NT2/D1 (cell line): ENCODE measurements around the gene MAPK14.

ENCODE experiments used
- DNase-seq: peaks from one replicate; pipeline ENCODE4 v3.0.0-alpha.2; 2011; ENCODE audit warnings: low read depth, low spot score
- H3K27me3 ChIP-seq: 2 replicates; pipeline ENCODE4 v1.6.0; 2011; ENCODE audit warnings: mild to moderate bottlenecking; ENCODE audit not compliant: insufficient read length, insufficient read depth
- H3K36me3 ChIP-seq: 2 replicates; pipeline ENCODE4 v1.6.1; 2011; ENCODE audit warnings: mild to moderate bottlenecking, low read length, mixed read lengths; ENCODE audit not compliant: insufficient read depth, insufficient read length
- H3K4me1 ChIP-seq: 2 replicates; pipeline ENCODE4 v1.5.1; 2011; ENCODE audit not compliant: insufficient read depth, insufficient read length
- H3K4me3 ChIP-seq: 2 replicates; pipeline ENCODE4 v1.5.1; 2011; ENCODE audit warnings: low read depth; ENCODE audit not compliant: insufficient read length
- H3K9ac ChIP-seq: 2 replicates; pipeline ENCODE4 v1.6.0; 2011; ENCODE audit warnings: low read depth; ENCODE audit not compliant: insufficient read length
- H3K9me3 ChIP-seq: 2 replicates; pipeline ENCODE4 v1.5.1; 2011; ENCODE audit warnings: mild to moderate bottlenecking, low read length; ENCODE audit not compliant: insufficient read depth
- SUZ12 ChIP-seq: IDR thresholded peaks from 2 replicates; pipeline ENCODE4 v1.6.1; 2011; ENCODE audit not compliant: insufficient read length, insufficient read depth; ENCODE audit errors: extremely low read depth
- YY1 ChIP-seq: IDR thresholded peaks from 2 replicates; pipeline ENCODE4 v1.6.1; 2011; ENCODE audit not compliant: insufficient read length, insufficient read depth
- ZNF274 ChIP-seq: IDR thresholded peaks from 2 replicates; pipeline ENCODE4 v1.6.1; 2011; ENCODE audit warnings: mild to moderate bottlenecking, low read depth, low read length

MAPK14 gene

GRCh38 chr6:36052097-36052496 lies 24.5 kb downstream of the MAPK14 start:
- Histone ChIP-seq H3K9me3 (no peaks in the 10 kb centered on the region), H3K4me3 (no peak overlapping the region), H3K4me1 (no peaks in the 10 kb centered on the region), H3K36me3 (peaks cover 24% of the 10 kb centered on the region), H3K9ac (no peak overlapping the region), H3K27me3 (no peaks in the 10 kb centered on the region)
- no peak for TF ChIP-seq ZNF274
- TF ChIP-seq SUZ12: no peak
- no peak for TF ChIP-seq YY1
- DNase-seq: no peak

- Histone ChIP-seq H3K4me3 (no peak overlapping the region), H3K9me3 (no peaks in the 10 kb centered on the region), H3K27me3 (no peaks in the 10 kb centered on the region), H3K9ac (no peak overlapping the region), H3K36me3 (peaks cover 24% of the 10 kb centered on the region), H3K4me1 (no peaks in the 10 kb centered on the region)
- DNase-seq: no peak
- TF ChIP-seq SUZ12 (no peak), ZNF274 (no peak), YY1 (no peak)
These were observed 26.3 kb downstream of the MAPK14 start for GRCh38 chr6:36053878-36054277.

- Histone ChIP-seq H3K9ac (no peak overlapping the region), H3K9me3 (no peaks in the 10 kb centered on the region), H3K4me1 (no peaks in the 10 kb centered on the region), H3K4me3 (no peak overlapping the region), H3K27me3 (no peaks in the 10 kb centered on the region), H3K36me3 (peaks cover 28% of the 10 kb centered on the region)
- no peak for DNase-seq
- TF ChIP-seq SUZ12 (no peak), YY1 (no peak)
These were observed 26.8 kb downstream of the MAPK14 start for GRCh38 chr6:36054415-36054814.

- Histone ChIP-seq H3K27me3 (no peaks in the 10 kb centered on the region), H3K36me3 (peaks cover 33% of the 10 kb centered on the region), H3K9me3 (no peaks in the 10 kb centered on the region), H3K4me1 (no peaks in the 10 kb centered on the region), H3K9ac (no peak overlapping the region), H3K4me3 (no peak overlapping the region)
- no peak for TF ChIP-seq YY1
- TF ChIP-seq SUZ12: no peak
- TF ChIP-seq ZNF274: no peak
- no peak for DNase-seq
These were observed 27.3 kb downstream of the MAPK14 start for GRCh38 chr6:36054956-36055355.

GRCh38 chr6:36056178-36056577 lies 28.6 kb downstream of the MAPK14 start:
- Histone ChIP-seq H3K27me3 (no peaks in the 10 kb centered on the region), H3K9ac (no peak overlapping the region), H3K9me3 (no peaks in the 10 kb centered on the region), H3K4me3 (no peak overlapping the region), H3K4me1 (no peaks in the 10 kb centered on the region), H3K36me3 (peaks cover 35% of the 10 kb centered on the region)
- DNase-seq: no peak
- no peak for TF ChIP-seq ZNF274
- no peak for TF ChIP-seq SUZ12
- no peak for TF ChIP-seq YY1

- H3K9ac ChIP-seq: no peak overlapping the region
- H3K9me3 ChIP-seq: no peaks in the 10 kb centered on the region
- TF ChIP-seq SUZ12 (no peak), ZNF274 (no peak), YY1 (no peak)
- H3K4me1 ChIP-seq: no peaks in the 10 kb centered on the region
- no peak overlapping the region for H3K4me3 ChIP-seq
- no peaks in the 10 kb centered on the region for H3K27me3 ChIP-seq
- no peak for DNase-seq
- H3K36me3 ChIP-seq: peaks cover 13% of the 10 kb centered on the region
These were observed 33.6 kb downstream of the MAPK14 start for GRCh38 chr6:36061236-36061635.

GRCh38 chr6:36062247-36062646 lies 34.6 kb downstream of the MAPK14 start:
- Histone ChIP-seq H3K4me1 (no peaks in the 10 kb centered on the region), H3K4me3 (no peak overlapping the region), H3K27me3 (no peaks in the 10 kb centered on the region), H3K36me3 (peaks cover 11% of the 10 kb centered on the region), H3K9ac (no peak overlapping the region), H3K9me3 (no peaks in the 10 kb centered on the region)
- no peak for DNase-seq
- no peak for TF ChIP-seq ZNF274
- TF ChIP-seq SUZ12: no peak
- no peak for TF ChIP-seq YY1

- H3K9ac ChIP-seq: no peak overlapping the region
- no peaks in the 10 kb centered on the region for H3K4me1 ChIP-seq
- DNase-seq: no peak
- no peaks in the 10 kb centered on the region for H3K27me3 ChIP-seq
- H3K4me3 ChIP-seq: no peak overlapping the region
- no peaks in the 10 kb centered on the region for H3K9me3 ChIP-seq
- peaks cover 11% of the 10 kb centered on the region for H3K36me3 ChIP-seq
- no peak for TF ChIP-seq ZNF274
- no peak for TF ChIP-seq SUZ12
- TF ChIP-seq YY1: no peak
These were observed 35.9 kb downstream of the MAPK14 start for GRCh38 chr6:36063318-36064060.
